Measurements from ENCODE around the gene GABRG3. TPM values are rescaled to one million over a fixed set of nuclear protein-coding genes. Genes with fewer than 3 reads are reported as not detected.

Gene GABRG3
- total RNA-seq, 1 experiment from 2014 or later: not detected

DNA sequence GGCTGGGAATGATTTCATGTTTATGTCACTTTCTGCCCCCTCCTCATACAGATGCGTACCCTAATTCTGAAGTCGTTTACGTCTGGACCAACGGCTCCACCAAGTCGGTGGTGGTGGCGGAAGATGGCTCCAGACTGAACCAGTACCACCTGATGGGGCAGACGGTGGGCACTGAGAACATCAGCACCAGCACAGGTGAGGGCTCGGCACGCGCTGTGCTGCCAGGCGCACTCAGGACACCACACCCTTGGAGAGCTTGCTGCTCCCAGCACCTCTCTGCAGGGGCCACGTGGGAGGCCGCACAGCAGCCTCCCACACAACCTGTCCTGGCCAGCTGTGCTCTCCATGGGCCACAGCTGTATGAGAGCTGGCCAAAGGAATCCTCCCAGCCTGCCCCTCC is 33.8 kb upstream of the GABRG3 start:
- H3K27me3 ChIP-seq (ENCODE audit: insufficient read depth, low read length): no peaks in the 10 kb centered on the region
- H3K4me2 ChIP-seq (ENCODE audit: low read length): no peak overlapping the region
- TF ChIP-seq POLR2A (IDR thresholded peaks at IDR 0.05; ENCODE audit: borderline replicate concordance, extremely low read depth, insufficient read depth, insufficient read length) (no peak), CEBPB (IDR thresholded peaks at IDR 0.05; ENCODE audit: low read depth) (no peak), ZFX (IDR thresholded peaks at IDR 0.05) (no peak), FOSL1 (IDR thresholded peaks at IDR 0.05; ENCODE audit: low read depth) (no peak), JUND (IDR thresholded peaks at IDR 0.05) (no peak), SRF (IDR thresholded peaks at IDR 0.05; ENCODE audit: low read depth) (no peak), RAD21 (IDR thresholded peaks at IDR 0.05; ENCODE audit: low read depth) (no peak), SIN3A (IDR thresholded peaks at IDR 0.05; ENCODE audit: low read depth) (no peak), YY1 (IDR thresholded peaks at IDR 0.05; ENCODE audit: extremely low read depth, insufficient replicate concordance, low read depth, low read length) (no peak), EZH2phosphoT487 (IDR thresholded peaks at IDR 0.05; ENCODE audit: borderline replicate concordance) (no peak)
- TF ChIP-seq, protein P1, sequence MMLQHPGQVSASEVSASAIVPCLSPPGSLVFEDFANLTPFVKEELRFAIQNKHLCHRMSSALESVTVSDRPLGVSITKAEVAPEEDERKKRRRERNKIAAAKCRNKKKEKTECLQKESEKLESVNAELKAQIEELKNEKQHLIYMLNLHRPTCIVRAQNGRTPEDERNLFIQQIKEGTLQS (IDR thresholded peaks at IDR 0.05): no peak
- no peak overlapping the region for H2AFZ ChIP-seq (ENCODE audit: low read depth, low read length, poor library complexity, severe bottlenecking)
- no peaks in the 10 kb centered on the region for H3K79me2 ChIP-seq (ENCODE audit: insufficient read depth, low read length)
- no peaks in the 10 kb centered on the region for H3K9me2 ChIP-seq (ENCODE audit: insufficient read depth)
- no peak for ATAC-seq
- no peak for DNase-seq (ENCODE audit: low read depth, low spot score)
- ChIA-PET CTCF (no interaction called here), RAD21 (ENCODE audit: low non-redundant PET in 1 of 2, low total read pairs in 2 of 2, uncharacterized antibody in 2 of 2, unreplicated experiment in 2 of 2) (no interaction called here), POLR2A (no interaction called here)
- peaks cover 11 to 47% of the 10 kb centered on the region in 2 experiments; a peak in 2 of 4 replicates for H3K9me3 ChIP-seq (ENCODE audit: control insufficient read depth in 1 of 2, insufficient read depth in 1 of 2, low read depth in 1 of 2, low read length in 2 of 2)
- H4K20me1 ChIP-seq (ENCODE audit: insufficient read depth): no peaks in the 10 kb centered on the region
- no peak overlapping the region for H3K27ac ChIP-seq (ENCODE audit: low read depth, low read length)
- no peak overlapping the region for H3K4me3 ChIP-seq (replicated peaks in 1 of 2; ENCODE audit: low read depth in 1 of 2, low read length in 2 of 2)
- no peak overlapping the region for H3K9ac ChIP-seq (ENCODE audit: low read length)
- no TSS peak for BruUV-seq (replicated peaks)
- H3K4me1 ChIP-seq (ENCODE audit: control insufficient read depth in 1 of 2, insufficient read depth in 2 of 2, low read length in 2 of 2): no peaks in the 10 kb centered on the region
- no peaks in the 10 kb centered on the region for H3K36me3 ChIP-seq (ENCODE audit: control insufficient read depth in 1 of 2, insufficient read depth in 2 of 2, low read length in 2 of 2)
- intact Hi-C loops (cut with micrococcal nuclease): no loop called here

DNA sequence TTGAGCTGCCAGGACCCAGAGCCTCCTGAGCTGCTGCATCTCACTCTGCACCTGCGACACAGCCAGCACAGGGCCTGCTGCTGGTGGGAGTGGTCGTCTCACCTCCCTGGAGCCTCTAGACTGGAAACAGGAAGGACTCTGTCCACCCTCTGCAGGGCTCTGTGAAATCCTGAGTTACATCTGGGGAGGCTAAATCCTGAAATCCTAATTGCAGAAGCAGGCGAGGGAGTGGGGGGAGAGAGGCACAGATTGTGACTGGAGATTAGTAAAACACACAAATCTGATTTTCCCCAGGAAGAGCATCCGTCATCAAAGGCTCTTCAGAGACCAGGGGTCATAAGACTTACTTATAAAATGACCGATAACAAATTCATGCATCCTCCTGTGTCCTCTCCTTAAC is 31.6 kb upstream of the GABRG3 start:
- ATAC-seq (no peak), DNase-seq (ENCODE audit: low read depth, low spot score) (no peak)
- Histone ChIP-seq H3K9ac (ENCODE audit: low read length) (no peak overlapping the region), H3K27me3 (ENCODE audit: insufficient read depth, low read length) (no peaks in the 10 kb centered on the region), H3K27ac (ENCODE audit: low read depth, low read length) (no peak overlapping the region), H4K20me1 (ENCODE audit: insufficient read depth) (no peaks in the 10 kb centered on the region), H3K4me3 (replicated peaks in 1 of 2; ENCODE audit: low read depth in 1 of 2, low read length in 2 of 2) (no peak overlapping the region), H3K4me1 (ENCODE audit: control insufficient read depth in 1 of 2, insufficient read depth in 2 of 2, low read length in 2 of 2) (no peaks in the 10 kb centered on the region), H3K36me3 (ENCODE audit: control insufficient read depth in 1 of 2, insufficient read depth in 2 of 2, low read length in 2 of 2) (no peaks in the 10 kb centered on the region), H3K9me3 (ENCODE audit: control insufficient read depth in 1 of 2, insufficient read depth in 1 of 2, low read depth in 1 of 2, low read length in 2 of 2) (peaks cover 11 to 57% of the 10 kb centered on the region in 2 experiments; a peak in 2 of 4 replicates), H3K4me2 (ENCODE audit: low read length) (no peak overlapping the region), H3K9me2 (ENCODE audit: insufficient read depth) (no peaks in the 10 kb centered on the region), H2AFZ (ENCODE audit: low read depth, low read length, poor library complexity, severe bottlenecking) (no peak overlapping the region), H3K79me2 (ENCODE audit: insufficient read depth, low read length) (no peaks in the 10 kb centered on the region)
- RAD21 ChIA-PET (ENCODE audit: low non-redundant PET in 1 of 2, low total read pairs in 2 of 2, uncharacterized antibody in 2 of 2, unreplicated experiment in 2 of 2): no interaction called here
- BruUV-seq (replicated peaks): no TSS peak
- TF ChIP-seq CEBPB (IDR thresholded peaks at IDR 0.05; ENCODE audit: low read depth): no peak
- TF ChIP-seq, protein P1 (IDR thresholded peaks at IDR 0.05): no peak
- no peak for TF ChIP-seq MAX (IDR thresholded peaks at IDR 0.05)
- TF ChIP-seq ELF1 (IDR thresholded peaks at IDR 0.05; ENCODE audit: borderline replicate concordance, low read depth): no peak
- no peak for TF ChIP-seq RAD21 (IDR thresholded peaks at IDR 0.05; ENCODE audit: low read depth)
- TF ChIP-seq POLR2A (IDR thresholded peaks at IDR 0.05; ENCODE audit: borderline replicate concordance, extremely low read depth, insufficient read depth, insufficient read length): no peak
- TF ChIP-seq YY1 (IDR thresholded peaks at IDR 0.05; ENCODE audit: extremely low read depth, insufficient replicate concordance, low read depth, low read length): no peak
- no peak for TF ChIP-seq SP1 (IDR thresholded peaks at IDR 0.05; ENCODE audit: low read depth)
- TF ChIP-seq CTCF (IDR thresholded peaks at IDR 0.05 in 2 of 3, conservative IDR thresholded peaks at IDR 0.05 in 1 of 3; ENCODE audit: borderline replicate concordance in 1 of 3, insufficient read depth in 1 of 3, low read depth in 2 of 3, low read length in 2 of 3): no peak
- TF ChIP-seq FOSL1 (IDR thresholded peaks at IDR 0.05; ENCODE audit: low read depth): no peak
- no peak for TF ChIP-seq EGR1 (IDR thresholded peaks at IDR 0.05; ENCODE audit: low read depth)
- no peak for TF ChIP-seq ZNF274 (IDR thresholded peaks at IDR 0.05; ENCODE audit: low read depth, low read length)
- intact Hi-C loops (cut with micrococcal nuclease): no loop called here
- POLR2A ChIA-PET: no interaction called here
- CTCF ChIA-PET: no interaction called here

Measured in HCT116 (cell line).